HPDE6-E6E7 (cell line): Measurements from ENCODE around the gene POC1A.

Experiments
- DNase-seq: peaks from one replicate; pipeline ENCODE4 v3.0.0; 2011; ENCODE audit warnings: missing footprints; ENCODE audit errors: extremely low spot score

POC1A gene

DNA sequence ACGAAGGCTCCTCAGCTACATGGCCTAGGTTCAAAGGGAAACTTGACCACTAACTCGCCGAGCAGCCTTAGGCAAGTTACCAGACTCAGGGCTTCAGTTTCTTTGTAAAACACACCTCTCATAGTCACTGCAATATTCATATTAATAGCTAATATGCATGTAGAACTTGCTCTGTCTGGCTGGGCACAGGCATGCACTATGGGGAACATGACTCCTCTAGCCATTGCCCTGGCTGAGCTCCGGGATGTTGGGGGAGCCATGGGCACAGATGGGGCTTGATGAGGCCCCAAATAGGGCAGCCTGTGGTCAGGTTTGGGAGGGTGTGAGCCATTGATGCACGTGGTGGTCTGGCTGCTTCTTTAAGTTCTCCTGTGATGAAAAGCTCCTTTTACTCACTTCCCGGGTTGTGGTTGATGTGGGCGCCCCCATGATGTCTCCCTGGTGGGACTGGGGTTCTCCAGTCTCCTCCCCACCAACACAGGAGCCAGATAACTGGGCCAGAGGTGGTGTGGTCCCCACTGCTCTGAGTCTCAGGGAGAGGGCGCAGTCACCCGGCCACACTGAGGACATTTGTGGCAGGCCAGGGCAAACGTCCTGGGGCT, 68.4 kb downstream of the POC1A start:
- DNase-seq, result no peak

- DNase-seq, result no peak
Observed at GRCh38 chr3:52084954-52085680, 69.1 kb downstream of the POC1A start.

GRCh38 chr3:52084216-52084945, 69.8 kb downstream of the POC1A start:
- DNase-seq, result no peak

DNA sequence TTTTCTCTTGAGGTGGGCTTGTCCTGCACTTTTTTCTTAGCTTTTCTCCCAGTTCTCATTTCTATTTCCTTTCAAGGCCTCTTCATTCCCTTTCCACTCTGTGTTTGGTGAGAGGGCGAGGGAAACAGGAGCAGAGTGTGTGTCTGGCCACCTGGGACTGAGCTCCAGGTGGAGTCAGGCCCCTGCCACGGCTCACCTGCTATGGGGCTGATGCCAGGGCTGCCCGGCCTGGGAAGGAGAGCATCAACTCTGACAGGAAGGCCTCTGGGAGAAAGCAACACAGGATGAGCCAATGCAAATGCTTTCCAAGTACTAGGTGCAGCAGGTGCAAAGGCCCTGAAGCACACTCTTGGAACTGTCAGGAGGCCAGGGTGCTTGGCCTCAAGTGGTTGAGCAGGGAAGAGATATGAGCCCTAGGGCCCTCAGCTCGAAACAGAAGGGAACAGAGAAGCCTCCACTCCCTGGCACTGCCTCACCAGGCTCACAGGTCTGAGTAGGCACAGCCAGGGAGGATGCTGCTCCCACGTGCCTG, 70.6 kb downstream of the POC1A start:
- DNase-seq, result no peak

GRCh38 chr3:52082951-52083350, 71.3 kb downstream of the POC1A start:
- DNase-seq, result no peak

GRCh38 chr3:52080830-52081719, 73.1 kb downstream of the POC1A start:
- DNase-seq, result no peak

GRCh38 chr3:52079958-52080357, 74.3 kb downstream of the POC1A start:
- DNase-seq, result no peak

DNA sequence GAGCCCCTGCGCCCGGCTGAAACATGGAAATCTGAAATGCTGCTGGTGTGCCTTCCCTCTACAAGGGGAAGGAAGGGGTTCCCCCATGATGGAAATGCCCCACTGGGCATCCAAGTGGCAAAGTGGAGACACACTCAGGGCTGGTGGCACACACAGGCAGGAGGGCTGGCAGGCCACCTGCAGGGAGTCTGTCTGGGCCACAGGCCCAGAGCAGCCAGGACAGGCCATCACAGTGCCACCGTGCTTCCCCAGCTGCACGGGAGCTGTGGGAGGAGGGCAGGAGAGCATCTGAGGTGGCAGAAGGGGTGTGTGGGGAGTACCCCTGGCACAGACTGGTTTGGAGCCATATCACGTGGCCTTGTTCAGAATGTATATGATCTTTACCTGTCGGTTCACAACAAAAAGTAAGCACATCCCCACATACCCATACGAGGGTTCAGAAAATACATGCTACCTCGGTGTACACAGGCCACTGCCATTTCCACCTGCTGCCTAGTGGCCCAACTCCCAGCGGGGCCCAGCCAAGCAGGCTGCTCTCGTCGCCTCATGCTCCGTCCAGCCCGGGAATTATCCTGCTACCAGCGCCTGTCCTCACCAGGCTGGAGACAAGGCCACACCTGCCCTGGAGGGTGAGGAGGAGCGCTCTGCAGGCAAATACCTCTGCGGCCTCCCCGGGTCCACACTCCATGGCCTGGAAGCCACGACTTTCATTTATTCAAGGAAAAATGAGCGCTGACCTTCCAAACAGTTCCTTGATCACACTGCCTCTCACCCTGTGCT, 75.3 kb downstream of the POC1A start:
- DNase-seq, result no peak

DNA sequence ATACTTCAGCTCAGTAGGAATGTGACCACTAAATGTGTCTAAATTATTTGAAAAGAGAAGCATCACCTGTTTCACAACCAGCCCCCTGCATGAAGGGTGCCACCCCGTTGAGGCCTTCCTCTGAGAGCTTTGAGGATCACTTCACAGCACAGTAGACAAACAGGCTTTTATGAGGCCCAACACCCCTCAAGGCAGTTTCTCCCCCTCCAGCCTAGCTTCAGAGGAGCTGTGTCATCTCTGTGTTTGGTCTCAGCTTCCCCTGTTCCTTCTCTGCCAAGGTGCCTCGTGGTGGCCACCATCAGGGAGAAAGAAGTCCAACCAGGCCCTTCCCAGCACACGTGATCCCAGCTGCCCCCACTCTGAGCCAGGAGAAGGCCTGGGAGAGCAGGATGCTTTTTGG, 76.3 kb downstream of the POC1A start:
- no peak for DNase-seq

DNA sequence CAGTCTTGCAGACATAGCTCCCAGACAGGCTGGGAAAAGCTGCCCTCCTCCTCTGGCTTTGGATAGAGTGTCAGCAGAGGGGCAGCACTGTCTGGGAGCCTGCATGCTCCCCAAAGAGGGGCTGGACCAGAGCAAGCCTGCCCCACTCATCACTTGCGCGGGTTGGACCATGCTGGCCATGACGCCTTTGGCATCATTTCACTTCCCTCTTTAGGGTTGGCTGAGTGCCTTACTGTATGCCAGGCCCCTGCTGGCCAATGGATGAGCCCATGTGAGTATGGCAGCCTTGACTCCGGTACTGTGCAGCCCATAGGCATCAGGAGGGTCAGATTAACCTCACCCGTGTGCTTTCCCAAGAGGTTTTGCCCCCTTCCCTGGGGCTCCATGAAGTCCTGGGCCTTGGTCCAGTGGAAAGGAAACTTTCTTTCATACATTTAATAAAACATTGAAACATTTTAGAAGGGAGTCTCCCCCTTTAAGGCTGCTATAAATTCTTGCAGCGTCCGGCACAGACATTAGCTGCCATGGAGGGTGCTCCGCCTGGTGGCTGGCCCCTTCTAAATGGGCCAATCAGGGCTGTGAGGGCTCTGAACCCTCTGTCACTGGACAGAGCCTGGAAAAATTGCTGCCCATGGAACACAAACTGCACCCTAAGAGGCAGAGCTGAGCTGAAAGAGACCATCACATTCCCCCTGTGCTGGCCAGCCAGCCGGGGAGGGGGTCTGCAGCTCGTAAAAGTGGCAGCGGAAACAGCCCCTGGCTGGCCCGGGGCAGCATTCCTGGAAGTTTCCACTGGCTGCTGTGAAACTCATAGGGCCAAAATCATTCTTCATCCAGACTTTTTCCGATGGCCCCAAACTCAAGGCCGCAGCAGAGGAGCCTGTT, 77.1 kb downstream of the POC1A start:
- DNase-seq, result no peak

DNA sequence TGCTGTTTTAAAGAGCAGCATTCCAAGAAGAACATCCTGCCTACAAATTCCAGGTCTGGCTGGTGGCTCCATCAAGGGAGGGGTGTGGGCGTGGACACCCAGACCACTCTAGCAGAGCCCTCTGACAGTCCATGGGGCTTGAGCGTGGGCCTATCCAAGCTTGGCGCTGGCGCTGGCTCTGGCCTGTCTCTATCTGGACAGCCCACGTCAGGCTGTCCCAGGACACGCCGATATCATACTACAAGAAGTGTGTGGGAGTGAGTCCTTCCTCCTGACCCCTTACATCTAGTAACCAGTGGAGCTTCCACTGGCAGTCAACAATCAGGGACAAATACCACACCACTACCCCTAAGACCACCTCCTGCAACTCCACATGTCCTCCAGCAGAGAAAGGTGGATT, 80.7 kb downstream of the POC1A start:
- no peak for DNase-seq

DNA sequence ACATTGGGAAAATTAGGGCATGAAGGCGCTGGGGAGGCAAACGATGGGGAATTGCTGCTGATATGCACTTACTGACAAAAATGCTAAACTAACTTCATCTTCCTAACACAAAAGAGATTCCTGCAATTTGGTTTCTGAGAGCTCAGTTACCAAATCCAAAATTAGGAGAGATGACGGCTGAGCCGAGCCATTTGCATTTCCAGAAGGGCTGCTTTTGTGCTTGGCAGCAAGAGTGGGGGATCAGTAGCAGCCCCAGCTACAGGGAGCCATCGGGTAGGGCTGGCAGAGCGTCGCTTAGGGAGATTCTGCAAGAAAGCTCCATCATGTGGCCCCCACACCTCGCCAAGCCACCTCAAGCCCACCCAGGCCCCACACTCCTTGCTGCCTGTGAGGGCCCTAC, 81.8 kb downstream of the POC1A start:
- DNase-seq, result no peak

GRCh38 chr3:52072020-52072419, 82.2 kb downstream of the POC1A start:
- no peak for DNase-seq

DNA sequence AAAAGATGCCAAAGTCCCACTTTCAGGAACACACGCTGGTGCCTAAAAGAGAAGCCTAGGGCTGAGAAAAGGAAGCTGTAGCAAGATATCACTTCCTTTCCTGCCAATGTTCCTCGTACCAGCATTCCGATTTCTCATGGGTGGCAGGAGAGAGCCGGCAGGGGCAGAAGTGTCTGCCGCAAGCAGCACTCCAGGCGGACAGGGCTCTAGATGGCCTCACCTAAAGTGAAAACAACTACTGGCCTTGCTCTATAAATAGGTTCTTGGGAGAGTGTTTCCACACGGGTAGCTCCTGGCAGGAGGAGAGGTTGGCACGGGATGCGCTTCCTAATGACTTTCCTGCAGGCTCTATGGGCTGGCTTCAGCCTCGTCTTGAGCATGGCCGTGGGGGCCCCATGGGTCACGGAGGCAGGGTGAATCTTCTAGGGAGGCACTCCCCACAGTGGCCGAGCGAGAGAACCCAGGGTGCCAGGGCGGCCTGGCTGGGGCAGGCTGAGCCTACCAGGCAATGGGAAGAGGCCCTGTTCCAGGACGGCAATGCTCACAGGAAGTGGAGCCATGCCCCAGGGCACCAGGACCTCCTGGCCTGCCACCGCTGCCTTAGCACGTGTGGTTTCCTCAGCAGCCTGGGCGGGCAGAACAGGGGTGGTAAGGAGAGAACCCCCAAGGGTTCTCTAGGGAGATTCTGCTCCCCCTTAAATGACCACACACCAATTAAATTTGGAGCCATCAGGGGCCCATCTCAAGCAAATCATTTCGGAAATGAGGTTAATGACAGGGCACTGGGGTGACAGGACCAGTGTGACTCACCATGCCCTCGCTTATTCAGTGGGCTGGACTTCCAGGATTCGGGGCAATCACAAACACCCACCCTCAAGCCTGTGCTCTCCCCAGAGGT, 83.2 kb downstream of the POC1A start:
- no peak for DNase-seq

DNA sequence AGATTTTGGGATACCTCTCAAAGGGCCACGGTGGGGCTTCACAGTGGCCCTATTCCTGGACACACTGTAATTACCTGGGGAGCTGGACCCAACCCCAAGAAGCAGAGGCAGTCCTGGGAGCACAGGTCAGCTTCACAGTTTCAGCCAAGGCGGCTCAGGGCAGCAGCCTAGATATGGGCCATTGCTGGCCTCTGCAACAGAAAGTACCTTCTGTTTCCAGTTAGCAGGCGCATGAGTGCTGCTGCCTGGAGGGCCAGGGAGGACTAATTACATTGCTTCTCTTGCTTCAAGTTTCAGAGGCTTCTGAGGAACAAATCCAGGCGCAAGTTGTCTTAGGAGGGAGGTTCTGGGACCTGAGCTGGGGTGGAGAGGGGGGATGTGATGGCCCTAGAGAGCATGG, 84.4 kb downstream of the POC1A start:
- no peak for DNase-seq

- DNase-seq, result no peak
Observed at GRCh38 chr3:52069135-52069534, 85.1 kb downstream of the POC1A start.

DNA sequence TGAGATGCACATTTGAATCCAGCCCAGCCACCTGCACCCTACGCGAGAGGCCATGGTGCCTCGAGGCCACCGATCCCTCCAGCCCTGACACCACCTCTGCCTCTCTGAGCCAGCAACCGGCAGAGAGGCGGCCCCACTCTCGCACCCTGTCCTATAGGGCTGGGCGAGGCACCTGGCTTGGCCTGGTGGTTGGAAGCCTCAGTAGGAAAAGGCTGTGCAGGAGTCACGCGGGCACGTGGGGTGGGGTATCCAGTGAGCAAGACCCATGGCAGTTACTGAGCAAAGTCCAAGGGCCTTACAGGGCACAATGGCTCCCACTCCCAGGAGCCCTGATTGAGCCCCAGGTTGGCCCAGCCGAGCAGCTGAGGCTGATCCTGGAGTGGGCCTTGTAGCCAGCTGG, 85.5 kb downstream of the POC1A start:
- no peak for DNase-seq

DNA sequence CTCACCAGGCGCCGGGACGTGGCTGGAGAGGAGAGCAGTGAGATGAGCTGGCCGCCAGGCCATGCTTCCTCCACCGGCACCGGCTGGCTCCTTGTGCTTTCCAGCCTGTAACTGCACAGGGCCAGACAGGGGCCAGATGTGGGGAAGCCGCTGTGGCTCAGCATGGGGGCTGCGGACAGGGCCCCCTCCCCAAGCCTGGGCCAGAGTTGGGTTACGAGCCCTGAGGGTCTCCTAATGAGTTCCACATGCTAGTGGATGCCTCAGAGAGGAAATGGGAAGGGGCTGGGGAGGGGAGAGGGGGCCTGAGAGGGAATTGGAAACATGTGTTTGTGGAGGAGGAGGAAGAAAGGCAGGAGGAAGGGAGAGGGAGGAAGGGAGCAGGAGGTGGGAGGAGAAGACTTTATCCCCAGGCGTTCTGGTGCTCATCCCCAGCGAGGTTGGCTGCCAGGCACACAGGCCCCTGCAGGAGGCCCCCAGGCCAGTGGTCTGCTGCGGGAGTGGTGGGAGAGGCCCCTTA, 86.1 kb downstream of the POC1A start:
- DNase-seq, result no peak

DNA sequence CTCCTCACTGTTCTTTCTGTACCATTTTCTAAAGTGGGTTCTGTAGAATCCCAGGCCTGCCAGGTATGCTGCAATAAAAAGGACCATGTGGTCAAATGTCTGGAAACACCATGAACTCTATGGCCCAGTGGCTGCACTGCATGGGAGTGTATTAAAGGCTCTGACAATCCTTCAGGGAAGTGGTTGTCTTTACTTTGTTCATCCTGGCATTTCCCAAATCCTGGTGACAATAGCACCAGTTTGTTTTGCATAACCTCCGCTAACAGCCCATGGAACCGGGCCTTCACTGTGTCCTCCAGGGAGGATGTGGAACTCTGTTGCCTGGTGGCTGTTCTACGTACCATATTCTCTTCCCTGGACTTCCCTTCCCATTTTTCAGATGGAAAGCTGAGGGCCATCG, 86.7 kb downstream of the POC1A start:
- DNase-seq, result no peak
